Uterus (tissue), 4 donors: ENCODE results near the gene PGA3. TPM values are rescaled to one million over a fixed set of nuclear protein-coding genes. Genes with fewer than 3 reads are reported as not detected.

Experiments
- DNase-seq, 2 donors: peaks; one replicate each; pipeline ENCODE4 v3.0.0-alpha.2; 2019 to 2020
- H3K27ac ChIP-seq, 2 donors: fragments of 200-600 bp; sonication (generic); 1 replicate in 1 of 2; 2 replicates in 1 of 2; pipeline ENCODE4 v1.5.1; 2016 to 2018
- H3K27me3 ChIP-seq, 2 donors: fragments of 200-600 bp; sonication (generic); one replicate each; pipeline ENCODE4 v1.5.1; 2018 to 2019; ENCODE audit warnings: control low read depth in 1 of 2
- H3K36me3 ChIP-seq, 2 donors: fragments of 200-600 bp; sonication (generic); one replicate each; pipeline ENCODE4 v1.5.1; 2019; ENCODE audit warnings: control low read depth in 1 of 2
- H3K4me1 ChIP-seq, 2 donors: fragments of 200-600 bp; sonication (generic); one replicate each; pipeline ENCODE4 v1.5.1; 2018 to 2019; ENCODE audit warnings: control low read depth in 1 of 2
- H3K4me3 ChIP-seq, 2 donors: fragments of 200-600 bp; sonication (generic); 1 replicate in 1 of 2; 2 replicates in 1 of 2; pipeline ENCODE4 v1.5.1; 2018 to 2019; ENCODE audit warnings: mild to moderate bottlenecking in 1 of 2
- H3K9me3 ChIP-seq, 2 donors: fragments of 200-600 bp; sonication (generic); one replicate each; pipeline ENCODE4 v1.5.1; 2019; ENCODE audit warnings: control low read depth in 1 of 2
- CTCF ChIP-seq, 4 experiments: fragments of 200-600 bp in 2 of 4; fragments of 450-650 bp in 2 of 4; sonication (generic) in 2 of 4; IDR thresholded peaks; one replicate each; pipeline ENCODE4 v1.5.1; 2016 to 2019; ENCODE audit warnings: antibody characterized with exemption in 4 of 4, mild to moderate bottlenecking in 2 of 4, moderate library complexity in 1 of 4
- POLR2A ChIP-seq, 2 donors: fragments of 450-650 bp; IDR thresholded peaks; one replicate each; pipeline ENCODE4 v1.6.1; 2016; ENCODE audit warnings: antibody characterized with exemption in 2 of 2, mild to moderate bottlenecking in 1 of 2, moderate library complexity in 1 of 2
- intact Hi-C: fragments of 100-400 bp; cut with DNase I; formaldehyde crosslinking; loops from one replicate; pipeline ENCODE4 v1.15.1; 2023; ENCODE audit warnings: low total_unique reads
- total RNA-seq, 4 donors: library from RNA; depleted of rRNA in 3 of 4; stranded (reverse); fragments of >200 nt in 3 of 4; gene quantifications; one replicate each; pipeline versions ENCODE4 v1.1.0 to v1.2.4, GENCODE V29; 2014 to 2023
- donor health status: DM: yes; HTN: yes; CAD: no.

The PGA3 gene
- total RNA-seq, 4 donors from 2014 or later: 0.35 to 6.5 (median 4.4) TPM; not detected in 1

GRCh38 chr11:61181489-61181888 is 21.8 kb upstream of the PGA3 start:
- Histone ChIP-seq H3K4me3 (no peak overlapping the region), H3K36me3 (no peaks in the 10 kb centered on the region), H3K9me3 (no peaks in the 10 kb centered on the region), H3K27me3 (no peaks in the 10 kb centered on the region), H3K27ac (no peak overlapping the region), H3K4me1 (no peaks in the 10 kb centered on the region)
- TF ChIP-seq CTCF (IDR thresholded peaks at IDR 0.05): no peak
- no peak for TF ChIP-seq POLR2A (IDR thresholded peaks at IDR 0.05)
- intact Hi-C loops: no loop called here
- DNase-seq: no peak

- Histone ChIP-seq H3K27ac (no peak overlapping the region), H3K9me3 (no peaks in the 10 kb centered on the region), H3K4me1 (no peaks in the 10 kb centered on the region), H3K36me3 (no peaks in the 10 kb centered on the region), H3K4me3 (no peak overlapping the region), H3K27me3 (no peaks in the 10 kb centered on the region)
- no peak for DNase-seq
- intact Hi-C loops: no loop called here
- TF ChIP-seq POLR2A (IDR thresholded peaks at IDR 0.05) (no peak), CTCF (IDR thresholded peaks at IDR 0.05) (no peak)
These were observed 19.7 kb upstream of the PGA3 start for GRCh38 chr11:61183645-61184044.

GRCh38 chr11:61186504-61186903 is 16.8 kb upstream of the PGA3 start:
- Histone ChIP-seq H3K27me3 (no peaks in the 10 kb centered on the region), H3K27ac (no peak overlapping the region), H3K36me3 (no peaks in the 10 kb centered on the region), H3K4me3 (no peak overlapping the region), H3K4me1 (no peaks in the 10 kb centered on the region), H3K9me3 (no peaks in the 10 kb centered on the region)
- no peak for DNase-seq
- intact Hi-C loops: no loop called here
- TF ChIP-seq POLR2A (IDR thresholded peaks at IDR 0.05): no peak

- TF ChIP-seq POLR2A (IDR thresholded peaks at IDR 0.05) (no peak), CTCF (IDR thresholded peaks at IDR 0.05) (peak; percentile 76 to 88 (median 84))
- no peak overlapping the region for H3K4me3 ChIP-seq
- H3K27ac ChIP-seq: no peak overlapping the region
- H3K4me1 ChIP-seq: no peaks in the 10 kb centered on the region
- peak; percentile 65 to 74 for DNase-seq
- H3K27me3 ChIP-seq: no peaks in the 10 kb centered on the region
- H3K9me3 ChIP-seq: no peaks in the 10 kb centered on the region
- intact Hi-C loops: no loop called here
- no peaks in the 10 kb centered on the region for H3K36me3 ChIP-seq
These were observed 15.7 kb upstream of the PGA3 start for GRCh38 chr11:61187505-61188130.

- no peak overlapping the region for H3K27ac ChIP-seq
- H3K36me3 ChIP-seq: no peaks in the 10 kb centered on the region
- DNase-seq: no peak
- H3K4me3 ChIP-seq: no peak overlapping the region
- intact Hi-C loops: no loop called here
- no peaks in the 10 kb centered on the region for H3K4me1 ChIP-seq
- H3K27me3 ChIP-seq: no peaks in the 10 kb centered on the region
- TF ChIP-seq POLR2A (IDR thresholded peaks at IDR 0.05): no peak
- TF ChIP-seq CTCF (IDR thresholded peaks at IDR 0.05): no peak
- H3K9me3 ChIP-seq: no peaks in the 10 kb centered on the region
These were observed 13.4 kb upstream of the PGA3 start for GRCh38 chr11:61189933-61190332.

GRCh38 chr11:61193596-61193995 is 9.7 kb upstream of the PGA3 start:
- Histone ChIP-seq H3K9me3 (no peaks in the 10 kb centered on the region), H3K27ac (no peak overlapping the region), H3K4me1 (no peaks in the 10 kb centered on the region), H3K27me3 (no peaks in the 10 kb centered on the region), H3K4me3 (no peak overlapping the region), H3K36me3 (no peaks in the 10 kb centered on the region)
- peak in 1 of 2 donors; percentile 17 for DNase-seq
- TF ChIP-seq POLR2A (IDR thresholded peaks at IDR 0.05) (no peak), CTCF (IDR thresholded peaks at IDR 0.05) (no peak)
- intact Hi-C loops: no loop called here
